Stimulated activated memory B cell treated with anti-CD40 and anti-IgM and Interleukin-4, amounts not matched to agents 10 μg/mL and 1 μg/mL and 100 μg/mL, for 72 hours (primary cell): ENCODE data around the gene MPP2.
"Not testable (repeated sequence)": the region's sequence is repeated elsewhere in the genome, so short reads cannot be mapped to it uniquely, and the experiment has no call there.

ENCODE experiments used
- ATAC-seq: fragments of 150-1000 bp; cut with Tn5 transposase; 2 replicates; pipeline ENCODE4 v1.10.0; 2021
- H3K27ac Mint-ChIP-seq: one replicate; pipeline ENCODE4 v1.8.0; 2022; ENCODE audit warnings: mild to moderate bottlenecking, mixed read lengths
- H3K27me3 Mint-ChIP-seq: one replicate; pipeline ENCODE4 v1.8.0; 2022; ENCODE audit warnings: mixed read lengths
- H3K36me3 Mint-ChIP-seq: one replicate; pipeline ENCODE4 v1.8.0; 2022; ENCODE audit warnings: mixed read lengths
- H3K4me1 Mint-ChIP-seq: one replicate; pipeline ENCODE4 v1.8.0; 2022; ENCODE audit warnings: mixed read lengths
- H3K4me3 Mint-ChIP-seq: one replicate; pipeline ENCODE4 v1.8.0; 2022; ENCODE audit warnings: mild to moderate bottlenecking, moderate library complexity, mixed read lengths
- H3K9me3 Mint-ChIP-seq: one replicate; pipeline ENCODE4 v1.8.0; 2022; ENCODE audit warnings: mixed read lengths

The MPP2 gene

GRCh38 chr17:43900183-43900857 is 7.0 kb downstream of the MPP2 start:
- Mint-ChIP-seq H3K9me3 (no peaks in the 10 kb centered on the region), H3K36me3 (no peaks in the 10 kb centered on the region), H3K4me3 (peak overlapping the region; percentile 61), H3K4me1 (peaks cover 20% of the 10 kb centered on the region), H3K27ac (no peak overlapping the region), H3K27me3 (peaks cover 98% of the 10 kb centered on the region)
- ATAC-seq = peak; percentile 84

DNA sequence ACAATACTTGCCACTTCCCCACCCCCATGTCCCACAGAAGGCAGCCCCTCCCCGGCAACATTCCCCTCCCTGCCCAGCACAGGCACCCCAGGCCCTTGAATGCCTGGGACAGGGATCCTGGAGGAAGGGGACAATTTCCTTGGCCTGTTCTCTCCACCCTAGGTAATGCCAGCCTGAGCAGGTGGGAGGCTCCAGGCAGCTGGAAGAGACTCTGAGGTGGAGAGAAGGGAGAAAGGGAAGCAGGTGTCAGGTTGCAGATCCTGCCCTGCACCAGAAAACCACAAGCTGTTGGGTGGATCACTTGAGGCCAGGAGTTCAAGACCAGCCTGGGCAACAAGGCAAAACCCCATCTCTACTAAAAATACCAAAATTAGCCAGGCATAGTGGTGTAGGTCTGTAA is 8.9 kb downstream of the MPP2 start:
- Mint-ChIP-seq H3K9me3 (no peaks in the 10 kb centered on the region), H3K4me3 (no peak overlapping the region), H3K4me1 (peaks cover 20% of the 10 kb centered on the region), H3K27ac (no peak overlapping the region), H3K27me3 (peaks cover 79% of the 10 kb centered on the region), H3K36me3 (no peaks in the 10 kb centered on the region)
- ATAC-seq = no peak

- H3K4me1 Mint-ChIP-seq = peaks cover 20% of the 10 kb centered on the region
- H3K27me3 Mint-ChIP-seq = peaks cover 73% of the 10 kb centered on the region
- H3K4me3 Mint-ChIP-seq = no peak overlapping the region
- H3K27ac Mint-ChIP-seq = no peak overlapping the region
- no peaks in the 10 kb centered on the region for H3K36me3 Mint-ChIP-seq
- no peaks in the 10 kb centered on the region for H3K9me3 Mint-ChIP-seq
- no peak for ATAC-seq
These were observed 9.5 kb downstream of the MPP2 start for GRCh38 chr17:43897831-43898230.

DNA sequence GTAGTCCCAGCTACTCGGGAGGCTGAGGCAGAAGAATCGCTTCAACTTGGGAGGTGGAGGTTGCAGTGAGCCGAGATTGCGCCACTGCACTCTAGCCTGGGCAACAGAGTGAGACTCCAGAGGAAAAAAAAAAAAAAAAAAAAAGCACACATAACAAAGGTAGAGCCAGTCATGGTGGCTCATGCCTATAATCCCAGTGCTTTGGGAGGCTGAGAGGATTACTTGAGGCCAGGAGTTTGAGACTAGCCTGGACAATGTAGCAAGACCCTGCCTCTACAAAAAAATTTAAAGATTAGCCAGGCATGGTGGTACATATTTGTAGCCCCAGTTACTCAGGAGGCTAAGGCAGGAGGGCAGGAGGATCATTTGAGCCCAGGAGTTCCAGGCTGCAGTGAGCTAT is 12.8 kb downstream of the MPP2 start:
- not testable (repeated sequence) for H3K36me3 Mint-ChIP-seq, H3K9me3 Mint-ChIP-seq, ATAC-seq, H3K4me3 Mint-ChIP-seq, H3K27ac Mint-ChIP-seq, H3K4me1 Mint-ChIP-seq
- peaks cover 42% of the 10 kb centered on the region for H3K27me3 Mint-ChIP-seq

DNA sequence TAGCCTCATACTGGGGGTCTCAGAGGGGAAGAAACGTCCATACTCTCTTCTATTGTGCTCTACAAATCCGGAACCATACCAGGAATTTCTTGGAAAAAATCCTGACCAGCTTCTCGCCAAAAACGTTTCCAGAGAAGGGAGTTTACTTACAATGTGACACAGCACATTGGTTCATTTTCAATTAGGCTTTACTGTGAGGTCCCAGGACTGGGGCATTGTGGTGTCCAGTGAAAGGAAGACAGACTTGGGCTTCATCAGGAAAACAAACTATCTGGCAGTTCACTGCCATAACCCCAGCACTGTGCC is 14.7 kb downstream of the MPP2 start:
- Mint-ChIP-seq H3K27ac (no peak overlapping the region), H3K27me3 (peaks cover 34% of the 10 kb centered on the region), H3K9me3 (no peaks in the 10 kb centered on the region), H3K36me3 (no peaks in the 10 kb centered on the region), H3K4me1 (no peaks in the 10 kb centered on the region), H3K4me3 (no peak overlapping the region)
- ATAC-seq = no peak

- Mint-ChIP-seq H3K4me1 (no peaks in the 10 kb centered on the region), H3K27ac (no peak overlapping the region), H3K36me3 (no peaks in the 10 kb centered on the region), H3K9me3 (no peaks in the 10 kb centered on the region), H3K4me3 (no peak overlapping the region), H3K27me3 (peaks cover 29% of the 10 kb centered on the region)
- ATAC-seq = no peak
These were observed 15.3 kb downstream of the MPP2 start for GRCh38 chr17:43891851-43892646.

DNA sequence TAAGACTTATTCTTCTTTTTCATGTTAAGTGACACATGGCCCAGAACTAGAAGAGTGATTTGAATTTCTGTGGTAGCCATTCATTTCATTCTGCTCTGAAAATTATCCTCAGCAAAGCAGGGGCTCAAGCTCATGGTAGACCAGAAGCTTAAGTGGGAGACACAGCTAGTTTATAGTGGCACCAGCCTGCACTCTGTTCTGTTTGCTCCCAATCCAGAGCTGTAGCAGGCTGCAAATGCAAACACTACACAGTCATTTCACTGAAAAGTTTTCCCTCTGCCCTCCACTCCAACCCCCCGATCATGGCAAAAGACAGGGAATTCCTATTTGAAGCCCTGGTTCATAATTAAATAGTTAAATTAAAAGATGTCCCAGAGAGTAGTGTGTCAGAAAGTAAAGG is 17.1 kb downstream of the MPP2 start:
- Mint-ChIP-seq H3K36me3 (no peaks in the 10 kb centered on the region), H3K27me3 (peaks cover 22% of the 10 kb centered on the region), H3K4me1 (no peaks in the 10 kb centered on the region), H3K4me3 (no peak overlapping the region), H3K27ac (no peak overlapping the region), H3K9me3 (no peaks in the 10 kb centered on the region)
- no peak for ATAC-seq

- Mint-ChIP-seq H3K27me3 (peaks cover 34% of the 10 kb centered on the region), H3K27ac (no peak overlapping the region), H3K4me3 (no peak overlapping the region), H3K4me1 (no peaks in the 10 kb centered on the region), H3K9me3 (no peaks in the 10 kb centered on the region), H3K36me3 (no peaks in the 10 kb centered on the region)
- ATAC-seq = no peak
These were observed 18.8 kb downstream of the MPP2 start for GRCh38 chr17:43888548-43888947.

DNA sequence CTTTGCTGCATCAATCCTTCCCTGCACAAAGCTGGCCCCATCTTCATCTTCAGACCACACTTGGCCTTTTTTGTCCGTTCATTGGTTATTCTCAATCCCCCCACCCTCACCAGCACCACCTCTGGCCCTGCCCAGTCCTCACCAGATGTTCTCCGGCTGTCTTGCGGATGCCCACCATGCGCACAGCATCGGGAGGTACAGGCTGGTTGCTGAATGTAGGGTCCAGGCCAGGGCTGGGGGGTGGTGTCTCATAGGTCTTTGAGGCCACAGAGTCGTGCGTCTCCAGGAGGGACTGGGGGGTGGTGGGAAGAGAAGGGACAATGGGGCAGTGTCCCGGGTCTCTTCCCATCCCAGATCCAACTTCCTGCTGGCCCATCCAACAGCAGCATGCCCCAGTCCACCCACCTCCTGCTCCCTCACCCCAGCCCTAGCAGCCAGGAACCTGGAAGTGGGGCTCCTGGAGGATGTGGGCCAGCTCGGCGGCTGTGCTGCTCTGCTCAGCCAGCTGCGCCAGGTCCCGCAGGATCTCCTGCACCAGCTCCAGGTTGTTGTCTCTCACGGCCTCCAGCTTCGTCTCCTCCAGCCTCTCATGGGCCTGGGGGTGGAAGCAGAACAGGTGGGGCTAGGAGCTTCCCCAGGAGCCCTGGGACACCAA is 24.4 kb downstream of the MPP2 start:
- Mint-ChIP-seq H3K27me3 (peaks cover 63% of the 10 kb centered on the region), H3K9me3 (no peaks in the 10 kb centered on the region), H3K27ac (no peak overlapping the region), H3K36me3 (no peaks in the 10 kb centered on the region), H3K4me1 (peaks cover 6% of the 10 kb centered on the region), H3K4me3 (no peak overlapping the region)
- ATAC-seq = no peak

- no peak for ATAC-seq
- Mint-ChIP-seq H3K27ac (no peak overlapping the region), H3K9me3 (no peaks in the 10 kb centered on the region), H3K4me1 (peaks cover 6% of the 10 kb centered on the region), H3K36me3 (no peaks in the 10 kb centered on the region), H3K27me3 (peaks cover 62% of the 10 kb centered on the region), H3K4me3 (no peak overlapping the region)
These were observed 25.4 kb downstream of the MPP2 start for GRCh38 chr17:43881758-43882505.

DNA sequence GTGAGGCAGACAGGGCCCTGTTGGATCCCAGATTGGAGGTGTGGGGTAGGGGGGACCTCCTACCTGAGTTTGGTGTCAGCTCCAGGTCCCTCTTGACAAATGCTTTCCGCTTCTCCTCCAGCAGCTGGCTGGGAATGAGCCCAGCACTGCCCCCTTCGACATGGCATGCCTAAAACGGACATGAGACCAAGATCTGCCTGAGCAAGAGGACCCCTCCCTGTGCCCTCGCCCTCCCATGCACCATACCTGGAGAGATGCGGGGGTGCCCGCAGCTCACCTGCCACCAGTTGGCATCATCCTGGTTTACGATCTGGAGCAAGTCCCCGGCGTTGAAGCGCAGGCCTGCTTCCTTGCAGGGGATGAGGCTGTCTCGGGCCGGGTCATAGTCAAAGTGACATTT is 26.2 kb downstream of the MPP2 start:
- H3K36me3 Mint-ChIP-seq = no peaks in the 10 kb centered on the region
- H3K4me1 Mint-ChIP-seq = peaks cover 6% of the 10 kb centered on the region
- H3K27ac Mint-ChIP-seq = no peak overlapping the region
- H3K4me3 Mint-ChIP-seq = no peak overlapping the region
- peaks cover 56% of the 10 kb centered on the region for H3K27me3 Mint-ChIP-seq
- H3K9me3 Mint-ChIP-seq = no peaks in the 10 kb centered on the region
- ATAC-seq = no peak

DNA sequence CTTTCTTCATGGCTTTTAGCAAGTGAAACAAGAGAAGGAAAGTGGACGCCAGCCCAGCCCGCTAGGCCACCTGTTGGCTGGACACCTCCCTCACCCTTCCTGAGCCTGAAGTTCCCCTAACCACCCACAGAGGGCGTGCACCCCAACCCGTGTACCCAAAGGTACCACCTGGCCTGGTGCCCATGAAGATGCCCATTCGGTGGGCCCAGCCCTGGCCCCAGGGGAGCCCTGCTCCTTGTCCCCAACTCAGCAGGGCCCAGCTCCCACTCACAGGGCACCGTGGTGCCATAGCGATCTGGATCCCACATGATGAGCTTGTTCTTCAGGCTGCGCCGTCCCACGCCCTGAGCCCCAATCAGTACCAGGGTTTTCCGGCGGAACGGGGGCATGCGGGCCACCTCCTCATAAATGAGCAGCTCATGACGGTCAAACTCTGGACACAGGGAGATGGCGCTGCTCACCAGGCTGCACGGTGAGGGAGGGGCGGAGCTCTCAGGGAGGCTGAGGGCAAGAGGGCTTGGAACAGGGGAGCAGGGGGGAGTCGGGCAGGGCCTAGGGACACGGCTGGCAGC is 26.8 kb downstream of the MPP2 start:
- ATAC-seq = no peak
- Mint-ChIP-seq H3K4me3 (no peak overlapping the region), H3K27ac (no peak overlapping the region), H3K27me3 (peaks cover 59% of the 10 kb centered on the region), H3K9me3 (no peaks in the 10 kb centered on the region), H3K4me1 (peaks cover 6% of the 10 kb centered on the region), H3K36me3 (no peaks in the 10 kb centered on the region)

DNA sequence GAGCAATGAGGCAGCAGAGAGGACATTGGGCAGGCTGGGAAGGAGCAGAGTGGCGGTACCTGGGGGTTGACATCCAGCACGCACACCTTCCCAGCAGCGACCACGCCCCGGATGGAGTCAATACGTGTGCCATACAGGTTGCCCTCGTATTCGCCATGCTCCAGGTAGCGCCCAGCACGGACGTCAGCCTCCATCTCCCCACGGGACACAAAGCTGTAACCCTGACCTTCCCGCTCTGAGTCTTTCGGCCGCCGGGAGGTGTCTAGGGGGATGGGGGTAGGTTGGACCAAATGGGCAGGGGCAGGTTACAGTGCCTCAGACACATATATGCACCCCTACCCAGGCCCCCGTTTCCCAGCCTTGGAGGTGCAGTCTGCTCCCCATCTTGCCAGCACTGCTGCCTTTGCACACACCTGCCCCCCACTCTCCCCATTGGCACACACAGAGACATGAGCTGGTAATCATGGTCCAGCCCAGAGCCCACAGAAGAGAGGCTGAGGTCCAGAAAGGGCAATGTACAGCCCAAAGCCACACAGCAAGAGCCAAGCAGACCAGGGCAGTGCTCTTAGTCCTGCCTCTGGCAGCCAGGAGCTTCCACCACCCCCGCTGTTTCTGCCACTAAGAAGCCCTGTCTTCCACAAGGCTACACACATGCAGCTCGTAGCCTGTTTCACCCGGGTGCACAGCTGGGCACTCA is 27.5 kb downstream of the MPP2 start:
- Mint-ChIP-seq H3K36me3 (no peaks in the 10 kb centered on the region), H3K9me3 (no peaks in the 10 kb centered on the region)
- no peak for ATAC-seq

GRCh38 chr17:43878260-43879175 is 28.8 kb downstream of the MPP2 start:
- Mint-ChIP-seq H3K4me1 (peaks cover 6% of the 10 kb centered on the region), H3K27me3 (peaks cover 53% of the 10 kb centered on the region), H3K9me3 (no peaks in the 10 kb centered on the region), H3K36me3 (no peaks in the 10 kb centered on the region), H3K4me3 (no peak overlapping the region), H3K27ac (no peak overlapping the region)
- peak; percentile 74 for ATAC-seq

More for the DNA sequence above, 27.5 kb downstream of the MPP2 start:
- Mint-ChIP-seq H3K27me3 (peaks cover 59% of the 10 kb centered on the region), H3K27ac (no peak overlapping the region), H3K4me1 (peaks cover 6% of the 10 kb centered on the region), H3K4me3 (no peak overlapping the region)
